ENCODE data around the gene PLCE1. TPM values are rescaled to one million over a fixed set of nuclear protein-coding genes. Genes with fewer than 3 reads are reported as not detected.
"Not testable (repeated sequence)": the region's sequence is repeated elsewhere in the genome, so short reads cannot be mapped to it uniquely, and the experiment has no call there.

Gene PLCE1
- total and polyA plus RNA-seq, 2 donors from 2014 or later, result 5.9 to 8.7 TPM

DNA sequence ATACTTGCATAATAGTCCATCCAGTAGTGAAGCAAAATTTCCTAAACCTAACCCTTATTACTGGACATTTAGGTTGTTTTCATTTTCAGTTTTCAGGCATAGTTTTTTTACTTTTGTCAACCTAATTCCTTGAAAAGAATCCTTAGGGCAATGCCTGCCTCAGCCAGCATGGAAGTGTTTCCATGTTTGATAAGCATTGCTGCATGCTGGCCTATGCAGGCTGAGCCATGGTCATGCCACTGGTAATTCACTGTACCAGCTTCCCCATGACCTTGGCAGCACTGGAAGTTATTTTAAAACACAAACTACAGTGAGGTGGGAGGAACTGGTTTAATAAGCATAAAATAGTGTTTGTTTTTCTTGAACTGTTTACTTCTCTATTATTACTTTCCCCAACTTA is 27.8 kb upstream of the PLCE1 start:
- no peaks in the 10 kb centered on the region for H3K9me3 ChIP-seq (ENCODE audit: control insufficient read depth in 2 of 3, insufficient read depth in 1 of 3, low read length in 3 of 3)
- H3K4me3 ChIP-seq (ENCODE audit: low read length in 3 of 3), result no peak overlapping the region
- TF ChIP-seq, protein P1, sequence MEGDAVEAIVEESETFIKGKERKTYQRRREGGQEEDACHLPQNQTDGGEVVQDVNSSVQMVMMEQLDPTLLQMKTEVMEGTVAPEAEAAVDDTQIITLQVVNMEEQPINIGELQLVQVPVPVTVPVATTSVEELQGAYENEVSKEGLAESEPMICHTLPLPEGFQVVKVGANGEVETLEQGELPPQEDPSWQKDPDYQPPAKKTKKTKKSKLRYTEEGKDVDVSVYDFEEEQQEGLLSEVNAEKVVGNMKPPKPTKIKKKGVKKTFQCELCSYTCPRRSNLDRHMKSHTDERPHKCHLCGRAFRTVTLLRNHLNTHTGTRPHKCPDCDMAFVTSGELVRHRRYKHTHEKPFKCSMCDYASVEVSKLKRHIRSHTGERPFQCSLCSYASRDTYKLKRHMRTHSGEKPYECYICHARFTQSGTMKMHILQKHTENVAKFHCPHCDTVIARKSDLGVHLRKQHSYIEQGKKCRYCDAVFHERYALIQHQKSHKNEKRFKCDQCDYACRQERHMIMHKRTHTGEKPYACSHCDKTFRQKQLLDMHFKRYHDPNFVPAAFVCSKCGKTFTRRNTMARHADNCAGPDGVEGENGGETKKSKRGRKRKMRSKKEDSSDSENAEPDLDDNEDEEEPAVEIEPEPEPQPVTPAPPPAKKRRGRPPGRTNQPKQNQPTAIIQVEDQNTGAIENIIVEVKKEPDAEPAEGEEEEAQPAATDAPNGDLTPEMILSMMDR (IDR thresholded peaks at IDR 0.05; ENCODE audit: borderline replicate concordance, extremely low read depth, insufficient read depth), result no peak
- H3K9ac ChIP-seq (ENCODE audit: low read length in 3 of 3), result no peak overlapping the region
- H3K4me1 ChIP-seq (ENCODE audit: control insufficient read depth in 2 of 3, insufficient read depth in 2 of 3, low read depth in 1 of 3, low read length in 3 of 3), result no peaks in the 10 kb centered on the region
- H3K36me3 ChIP-seq (ENCODE audit: control insufficient read depth in 2 of 3, insufficient read depth in 3 of 3, low read length in 3 of 3), result no peaks in the 10 kb centered on the region
- no peaks in the 10 kb centered on the region for H3K27me3 ChIP-seq (ENCODE audit: control insufficient read depth, insufficient read depth, low read length)
- no peak overlapping the region for H3K27ac ChIP-seq (ENCODE audit: low read depth in 2 of 2, low read length in 2 of 2)
- FAIRE-seq, result no peak
- no peak for DNase-seq
- intact Hi-C loops (cut with DNase I), result no loop called here

DNA sequence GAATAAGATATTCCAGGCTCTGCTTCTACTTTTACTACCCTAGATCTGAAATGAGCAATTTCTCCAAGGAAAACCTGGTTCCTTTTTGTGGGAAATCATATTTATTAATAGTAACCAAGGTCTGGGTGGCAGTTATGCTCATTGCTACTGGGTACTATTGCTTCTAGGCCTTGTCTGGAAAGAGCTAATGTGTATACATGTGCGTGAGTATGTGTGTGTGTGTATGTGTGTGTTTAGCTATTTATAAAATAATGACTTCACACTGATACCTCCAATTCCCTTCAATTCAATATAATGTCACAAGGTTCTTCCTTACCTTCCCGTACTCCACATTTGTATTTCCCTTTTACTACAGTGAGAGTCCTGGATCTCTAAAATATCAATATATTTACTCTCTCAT is 26.0 kb upstream of the PLCE1 start:
- Histone ChIP-seq H3K4me1 (ENCODE audit: control insufficient read depth in 2 of 3, insufficient read depth in 2 of 3, low read depth in 1 of 3, low read length in 3 of 3) (no peaks in the 10 kb centered on the region), H3K36me3 (ENCODE audit: control insufficient read depth in 2 of 3, insufficient read depth in 3 of 3, low read length in 3 of 3) (no peaks in the 10 kb centered on the region), H3K4me3 (ENCODE audit: low read length in 3 of 3) (no peak overlapping the region), H3K27ac (ENCODE audit: low read depth in 2 of 2, low read length in 2 of 2) (no peak overlapping the region), H3K9ac (ENCODE audit: low read length in 3 of 3) (no peak overlapping the region), H3K27me3 (ENCODE audit: control insufficient read depth, insufficient read depth, low read length) (no peaks in the 10 kb centered on the region), H3K9me3 (ENCODE audit: control insufficient read depth in 2 of 3, insufficient read depth in 1 of 3, low read length in 3 of 3) (no peaks in the 10 kb centered on the region)
- TF ChIP-seq, protein P1 (IDR thresholded peaks at IDR 0.05; ENCODE audit: borderline replicate concordance, extremely low read depth, insufficient read depth), result no peak
- DNase-seq (no peak), FAIRE-seq (no peak)
- intact Hi-C loops (cut with DNase I), result no loop called here

DNA sequence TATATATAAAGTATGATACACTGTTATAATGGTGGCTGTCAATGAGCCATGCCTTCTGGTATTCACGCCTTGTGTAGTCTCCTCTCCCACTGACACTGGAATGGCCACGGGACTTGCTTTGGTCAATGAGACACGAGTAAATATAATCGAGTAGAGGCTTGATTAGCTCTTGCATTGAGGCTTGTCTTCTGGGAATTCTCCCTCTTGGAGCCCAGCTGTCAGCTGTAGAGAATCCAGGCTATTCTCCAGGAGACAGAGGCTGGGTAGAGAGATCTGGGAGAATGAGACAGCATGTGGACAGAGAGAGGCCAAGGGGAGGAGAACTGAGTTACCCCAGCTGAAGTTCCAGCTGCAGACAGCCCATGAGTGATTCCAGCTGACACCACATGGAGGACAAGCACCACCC is 25.2 kb upstream of the PLCE1 start:
- H3K4me3 ChIP-seq (ENCODE audit: low read length in 3 of 3), result no peak overlapping the region
- FAIRE-seq (no peak), DNase-seq (peak in 2 of 5 donors; percentile 15 to 60)
- H3K27ac ChIP-seq (ENCODE audit: low read depth in 2 of 2, low read length in 2 of 2), result no peak overlapping the region
- H3K9ac ChIP-seq (ENCODE audit: low read length in 3 of 3), result no peak overlapping the region
- H3K36me3 ChIP-seq (ENCODE audit: control insufficient read depth in 2 of 3, insufficient read depth in 3 of 3, low read length in 3 of 3), result no peaks in the 10 kb centered on the region
- H3K4me1 ChIP-seq (ENCODE audit: control insufficient read depth in 2 of 3, insufficient read depth in 2 of 3, low read depth in 1 of 3, low read length in 3 of 3), result no peaks in the 10 kb centered on the region
- no peaks in the 10 kb centered on the region for H3K27me3 ChIP-seq (ENCODE audit: control insufficient read depth, insufficient read depth, low read length)
- intact Hi-C loops (cut with DNase I), result no loop called here
- TF ChIP-seq, protein P1 (IDR thresholded peaks at IDR 0.05; ENCODE audit: borderline replicate concordance, extremely low read depth, insufficient read depth), result no peak
- no peaks in the 10 kb centered on the region for H3K9me3 ChIP-seq (ENCODE audit: control insufficient read depth in 2 of 3, insufficient read depth in 1 of 3, low read length in 3 of 3)

DNA sequence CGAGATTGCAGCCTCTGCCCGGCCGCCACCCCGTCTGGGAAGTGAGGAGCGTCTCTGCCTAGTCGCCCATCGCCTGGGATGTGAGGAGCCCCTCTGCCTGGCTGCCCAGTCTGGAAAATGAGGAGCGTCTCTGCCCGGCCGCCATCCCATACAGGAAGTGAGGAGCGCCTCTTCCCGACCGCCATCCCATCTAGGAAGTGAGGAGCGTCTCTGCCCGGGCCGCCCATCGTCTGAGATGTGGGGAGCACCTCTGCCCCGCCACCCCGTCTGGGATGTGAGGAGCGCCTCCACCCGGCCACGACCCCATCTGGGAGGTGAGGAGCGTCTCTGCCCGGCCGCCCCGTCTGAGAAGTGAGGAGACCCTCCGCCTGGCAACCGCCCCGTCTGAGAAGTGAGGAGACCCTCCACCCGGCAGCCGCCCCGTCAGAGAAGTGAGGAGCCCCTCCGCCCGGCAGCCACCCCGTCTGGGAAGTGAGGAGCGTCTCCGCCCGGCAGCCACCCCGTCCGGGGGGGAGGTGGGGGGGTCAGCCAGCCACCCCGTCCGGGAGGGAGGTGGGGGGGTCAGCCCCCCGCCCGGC is 23.2 kb upstream of the PLCE1 start:
- intact Hi-C loops (cut with DNase I); H3K27me3 ChIP-seq (ENCODE audit: control insufficient read depth, insufficient read depth, low read length); H3K27ac ChIP-seq (ENCODE audit: low read depth in 2 of 2, low read length in 2 of 2); H3K9ac ChIP-seq (ENCODE audit: low read length in 3 of 3); FAIRE-seq; H3K4me3 ChIP-seq (ENCODE audit: low read length in 3 of 3); H3K36me3 ChIP-seq (ENCODE audit: control insufficient read depth in 2 of 3, insufficient read depth in 3 of 3, low read length in 3 of 3); H3K4me1 ChIP-seq (ENCODE audit: control insufficient read depth in 2 of 3, insufficient read depth in 2 of 3, low read depth in 1 of 3, low read length in 3 of 3); H3K9me3 ChIP-seq (ENCODE audit: control insufficient read depth in 2 of 3, insufficient read depth in 1 of 3, low read length in 3 of 3): not testable (repeated sequence)
- peak in 1 of 5 donors; percentile 66 for DNase-seq
